ENCODE results near the gene SH2D3C.

Gene SH2D3C

GRCh38 chr9:127697575-127697974, 80.9 kb downstream of the SH2D3C start:
- no peak for DNase-seq (ENCODE audit: low read depth)

- DNase-seq (ENCODE audit: low read depth): no peak
Observed at GRCh38 chr9:127694890-127695720, 83.4 kb downstream of the SH2D3C start.

DNA sequence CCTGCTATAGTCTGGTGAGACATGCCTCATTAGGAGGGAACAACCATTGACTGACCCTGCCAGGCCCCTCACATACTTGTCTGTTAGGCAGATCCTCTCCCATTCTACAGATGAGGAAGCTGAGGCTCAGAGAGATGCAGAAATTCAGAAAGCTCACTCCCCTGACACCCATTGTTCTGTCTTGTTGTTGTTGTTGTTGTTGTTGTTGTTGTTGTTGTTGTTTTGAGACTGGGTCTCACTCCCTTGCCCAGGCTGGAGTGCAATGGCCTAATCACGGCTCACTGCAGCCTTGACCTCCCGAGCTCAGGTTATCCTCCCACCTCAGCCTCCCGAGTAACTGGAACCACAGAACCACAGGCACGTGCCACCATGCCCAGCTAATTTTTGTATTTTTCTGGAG, 84.8 kb downstream of the SH2D3C start:
- no peak for DNase-seq (ENCODE audit: low read depth)

DNA sequence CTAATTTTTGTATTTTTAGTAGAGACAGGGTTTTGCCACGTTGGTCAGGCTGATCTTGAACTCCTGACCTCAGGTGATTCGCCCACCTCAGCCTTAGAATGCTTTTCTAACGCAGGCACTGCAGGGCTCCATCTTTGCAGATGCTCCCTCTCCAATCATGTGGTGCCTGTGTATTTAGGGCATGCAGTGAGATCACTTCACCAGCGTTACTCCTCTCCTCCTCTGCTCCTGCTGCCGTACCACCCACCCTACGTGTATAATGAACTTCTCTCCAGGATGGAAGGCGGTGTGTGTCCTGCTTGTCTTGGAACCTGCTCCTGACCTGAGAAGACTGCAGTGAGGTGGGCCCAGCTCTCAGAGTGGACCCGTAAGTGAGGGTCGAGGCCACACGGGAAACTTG, 85.3 kb downstream of the SH2D3C start:
- DNase-seq (ENCODE audit: low read depth): no peak

DNA sequence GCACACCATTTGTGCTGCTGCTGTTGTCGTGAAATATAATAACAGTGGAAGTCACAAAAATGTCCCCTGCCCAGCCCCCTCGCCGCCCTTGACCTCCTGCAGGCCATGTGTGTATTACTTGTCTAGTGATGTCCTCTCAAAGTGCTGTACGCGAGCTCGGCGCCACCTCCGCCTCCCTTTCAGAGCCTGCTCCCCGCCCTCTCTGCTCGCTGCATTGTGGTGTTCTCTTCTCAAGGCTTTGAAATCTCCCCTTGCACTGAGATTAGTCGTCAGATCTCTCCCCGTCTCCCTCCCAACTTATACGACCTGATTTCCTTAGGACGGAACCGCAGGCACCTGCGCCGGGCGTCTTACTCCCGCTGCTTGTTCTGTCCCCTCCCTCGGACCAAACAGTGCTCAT, 86.4 kb downstream of the SH2D3C start:
- no peak for DNase-seq (ENCODE audit: low read depth)

GRCh38 chr9:127690735-127691134, 87.7 kb downstream of the SH2D3C start:
- DNase-seq (ENCODE audit: low read depth): no peak

DNA sequence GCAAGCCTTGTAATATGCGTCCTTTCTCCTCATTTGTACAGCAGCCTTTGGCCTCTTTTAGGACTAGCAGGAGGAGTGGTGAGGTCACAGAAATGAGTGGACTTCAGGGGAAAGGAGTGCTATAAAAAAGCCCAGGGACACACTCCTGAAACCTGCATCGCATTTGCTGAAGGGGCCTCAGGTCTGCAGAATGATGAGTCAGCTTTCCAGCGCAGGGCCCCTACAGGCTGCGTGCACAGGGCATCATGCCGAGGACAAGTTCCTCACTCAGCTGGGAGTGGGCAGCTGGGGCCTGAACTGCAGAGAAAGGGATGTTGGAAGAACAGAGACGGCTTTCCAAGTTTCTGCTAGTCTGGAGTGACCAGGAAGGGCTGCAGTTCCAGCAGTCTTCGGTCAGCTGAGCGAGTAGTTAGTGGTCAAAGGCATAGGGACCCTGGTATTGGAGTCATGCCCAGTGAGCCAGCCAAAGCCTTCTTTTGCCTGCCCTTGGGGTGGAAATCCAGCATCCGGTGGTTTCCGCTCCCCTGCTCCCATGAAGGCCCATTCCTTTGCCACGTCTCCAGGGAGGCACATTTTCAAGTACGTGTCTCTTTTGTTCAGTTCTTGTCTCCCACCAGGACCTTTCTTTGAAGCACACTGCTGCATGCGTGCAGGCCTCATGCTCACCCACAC, 89.0 kb downstream of the SH2D3C start:
- no peak for DNase-seq (ENCODE audit: low read depth)
